Breast epithelium (tissue), 4 donors: ENCODE data around the gene CARD9. TPM values are rescaled to one million over a fixed set of nuclear protein-coding genes. Genes with fewer than 3 reads are reported as not detected.

Experiments used
- DNase-seq, 2 donors: peaks; one replicate each; pipeline ENCODE4 v3.0.0-alpha.2; 2019; ENCODE audit warnings: low spot score in 2 of 2
- H3K27ac ChIP-seq, 2 donors: fragments of 200-600 bp; sonication (generic) in 1 of 2; one replicate each; pipeline ENCODE4 v1.5.1; 2016 to 2019; ENCODE audit warnings: mild to moderate bottlenecking in 1 of 2
- H3K27me3 ChIP-seq, 2 donors: fragments of 200-600 bp; sonication (generic) in 1 of 2; one replicate each; pipeline versions ENCODE4 v1.5.1 to v1.6.0; 2017 to 2019; ENCODE audit warnings: control low read depth in 1 of 2, mild to moderate bottlenecking in 1 of 2
- H3K36me3 ChIP-seq: fragments of 200-600 bp; one replicate; pipeline ENCODE4 v1.5.1; 2019
- H3K4me1 ChIP-seq, 2 donors: fragments of 200-600 bp; sonication (generic); one replicate each; pipeline ENCODE4 v1.5.1; 2016 to 2019; ENCODE audit warnings: control low read depth in 1 of 2
- H3K4me3 ChIP-seq, 3 donors: fragments of 200-600 bp; sonication (generic); 1 replicate in 2 of 3; 2 replicates in 1 of 3; pipeline ENCODE4 v1.5.1; 2016 to 2019; ENCODE audit warnings: mild to moderate bottlenecking in 3 of 3, moderate library complexity in 2 of 3
- H3K9me3 ChIP-seq, 2 donors: fragments of 200-600 bp; sonication (generic) in 1 of 2; one replicate each; pipeline ENCODE4 v1.5.1; 2016 to 2019; ENCODE audit warnings: control low read depth in 1 of 2
- POLR2A ChIP-seq: fragments of 450-650 bp; IDR thresholded peaks from one replicate; pipeline ENCODE4 v1.6.1; 2016; ENCODE audit warnings: antibody characterized with exemption, mild to moderate bottlenecking, moderate library complexity
- POLR2AphosphoS5 ChIP-seq, 3 donors: sonication (generic); formaldehyde crosslinking; IDR thresholded peaks; one replicate each; pipeline ENCODE4 v1.6.1; 2017; ENCODE audit warnings: antibody characterized with exemption in 3 of 3
- intact Hi-C: fragments of 100-400 bp; cut with DNase I; formaldehyde crosslinking; loops from one replicate; pipeline ENCODE4 v1.15.1; 2023; ENCODE audit warnings: low total_unique reads
- total RNA-seq, 3 donors: library from RNA; depleted of rRNA; stranded (reverse); fragments of >200 nt; gene quantifications; one replicate each; pipeline ENCODE4 v1.1.0, GENCODE V29; 2016
- TF ChIP-seq, protein P1 (sequence below), 3 donors: fragments of 450-650 bp; IDR thresholded peaks; one replicate each; pipeline ENCODE4 v1.5.1; 2016 to 2017; ENCODE audit warnings: antibody characterized with exemption in 3 of 3, mild to moderate bottlenecking in 3 of 3, moderate library complexity in 3 of 3

The CARD9 gene
- total RNA-seq, 3 donors from 2014 or later = 3.0 to 7.6 (median 3.3) TPM

- Histone ChIP-seq H3K4me1 (peaks cover 0 to 7% of the 10 kb centered on the region in 2 donors), H3K27me3 (no peaks in the 10 kb centered on the region), H3K9me3 (no peaks in the 10 kb centered on the region), H3K36me3 (no peaks in the 10 kb centered on the region), H3K27ac (no peak overlapping the region), H3K4me3 (no peak overlapping the region)
- TF ChIP-seq, protein P1, sequence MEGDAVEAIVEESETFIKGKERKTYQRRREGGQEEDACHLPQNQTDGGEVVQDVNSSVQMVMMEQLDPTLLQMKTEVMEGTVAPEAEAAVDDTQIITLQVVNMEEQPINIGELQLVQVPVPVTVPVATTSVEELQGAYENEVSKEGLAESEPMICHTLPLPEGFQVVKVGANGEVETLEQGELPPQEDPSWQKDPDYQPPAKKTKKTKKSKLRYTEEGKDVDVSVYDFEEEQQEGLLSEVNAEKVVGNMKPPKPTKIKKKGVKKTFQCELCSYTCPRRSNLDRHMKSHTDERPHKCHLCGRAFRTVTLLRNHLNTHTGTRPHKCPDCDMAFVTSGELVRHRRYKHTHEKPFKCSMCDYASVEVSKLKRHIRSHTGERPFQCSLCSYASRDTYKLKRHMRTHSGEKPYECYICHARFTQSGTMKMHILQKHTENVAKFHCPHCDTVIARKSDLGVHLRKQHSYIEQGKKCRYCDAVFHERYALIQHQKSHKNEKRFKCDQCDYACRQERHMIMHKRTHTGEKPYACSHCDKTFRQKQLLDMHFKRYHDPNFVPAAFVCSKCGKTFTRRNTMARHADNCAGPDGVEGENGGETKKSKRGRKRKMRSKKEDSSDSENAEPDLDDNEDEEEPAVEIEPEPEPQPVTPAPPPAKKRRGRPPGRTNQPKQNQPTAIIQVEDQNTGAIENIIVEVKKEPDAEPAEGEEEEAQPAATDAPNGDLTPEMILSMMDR (IDR thresholded peaks at IDR 0.05) = no peak
- TF ChIP-seq POLR2A (no peak), POLR2AphosphoS5 (IDR thresholded peaks at IDR 0.05) (no peak)
- intact Hi-C loops = no loop called here
- DNase-seq = no peak
Measured at GRCh38 chr9:136366826-136367225, 6.6 kb downstream of the CARD9 start.

DNA sequence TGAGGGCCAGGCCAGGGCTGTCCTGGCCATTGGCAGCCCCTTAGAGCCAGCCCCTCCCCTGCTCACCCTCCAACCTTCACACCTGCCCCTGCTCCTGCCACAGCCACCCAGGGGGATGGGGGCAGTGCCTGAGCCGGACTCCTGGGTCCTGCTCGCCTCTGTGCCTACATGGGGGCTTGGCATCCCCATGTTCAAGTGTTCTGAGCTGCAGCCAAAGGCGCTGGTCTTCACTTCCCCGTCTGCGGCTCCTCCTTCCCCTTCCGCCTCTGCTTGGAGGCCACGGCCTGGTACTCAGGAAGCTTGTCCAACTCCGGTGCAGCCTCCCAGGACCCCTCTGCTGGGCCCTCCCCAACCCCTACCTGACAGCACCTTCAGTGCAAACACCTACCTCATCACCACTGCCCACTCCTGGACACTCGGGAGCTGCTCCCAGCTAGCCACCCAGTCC lies 7.7 kb downstream of the CARD9 start:
- intact Hi-C loops = no loop called here
- TF ChIP-seq, protein P1 (IDR thresholded peaks at IDR 0.05) = no peak
- TF ChIP-seq POLR2AphosphoS5 (IDR thresholded peaks at IDR 0.05) (no peak), POLR2A (no peak)
- no peaks in the 10 kb centered on the region for H3K27me3 ChIP-seq
- H3K36me3 ChIP-seq = no peaks in the 10 kb centered on the region
- no peak overlapping the region for H3K4me3 ChIP-seq
- H3K27ac ChIP-seq = no peak overlapping the region
- DNase-seq = no peak
- peaks cover 3 to 7% of the 10 kb centered on the region in 2 donors for H3K4me1 ChIP-seq
- no peaks in the 10 kb centered on the region for H3K9me3 ChIP-seq

DNA sequence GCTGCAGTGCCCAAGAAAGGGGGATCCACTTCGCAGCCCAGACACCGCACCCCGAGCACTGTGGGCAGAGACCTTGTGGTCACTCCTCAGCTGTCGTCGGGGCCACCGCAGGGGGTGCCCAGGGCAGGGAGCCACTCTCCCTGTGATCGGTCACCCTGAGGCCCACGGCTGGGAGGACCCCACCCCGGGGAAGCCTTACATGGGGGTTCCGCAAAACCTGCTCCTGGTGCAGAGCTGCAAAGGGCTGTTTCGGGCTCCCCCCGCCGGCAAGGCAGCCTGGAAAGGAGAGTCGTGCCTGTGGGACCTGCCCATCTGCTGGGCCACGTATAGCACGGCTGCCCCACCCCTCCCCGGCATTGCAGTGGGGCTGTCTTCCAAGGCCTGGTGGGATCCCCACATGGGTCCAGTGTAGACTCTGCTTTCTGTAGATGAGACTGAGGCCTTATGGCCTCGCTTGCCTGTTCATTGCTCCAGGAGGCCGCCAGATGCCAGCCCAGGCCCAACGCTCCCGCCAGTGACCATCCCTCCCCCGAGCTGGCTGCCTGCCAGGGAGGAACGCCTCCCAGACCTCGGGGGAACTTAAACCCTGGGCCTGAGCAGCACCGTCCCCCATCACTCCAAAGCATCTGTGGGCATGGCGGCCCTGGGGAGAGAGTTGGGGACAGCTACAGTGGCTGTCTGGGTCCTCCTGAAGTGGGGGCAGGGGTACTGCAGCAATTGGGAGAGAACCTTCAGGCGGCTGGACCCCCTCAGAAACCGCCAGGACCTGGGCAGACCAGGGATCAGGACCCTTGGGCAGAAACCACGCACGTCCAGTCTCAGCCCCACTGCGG lies 8.3 kb downstream of the CARD9 start:
- Histone ChIP-seq H3K4me3 (no peak overlapping the region), H3K4me1 (peaks cover 3 to 7% of the 10 kb centered on the region in 2 donors), H3K27me3 (no peaks in the 10 kb centered on the region), H3K27ac (no peak overlapping the region), H3K36me3 (no peaks in the 10 kb centered on the region), H3K9me3 (no peaks in the 10 kb centered on the region)
- intact Hi-C loops = loop anchor here (5.0 kb wide), 1 partner anchor 1287 kb away; no protein-coding TSS in a partner anchor
- TF ChIP-seq POLR2AphosphoS5 (IDR thresholded peaks at IDR 0.05) = no peak
- TF ChIP-seq, protein P1 (IDR thresholded peaks at IDR 0.05) = no peak
- TF ChIP-seq POLR2A = no peak
- DNase-seq = no peak

GRCh38 chr9:136363949-136364748 lies 9.3 kb downstream of the CARD9 start:
- no peaks in the 10 kb centered on the region for H3K36me3 ChIP-seq
- TF ChIP-seq POLR2AphosphoS5 (IDR thresholded peaks at IDR 0.05) = peak in 1 of 3 donors; percentile 1
- no peak for TF ChIP-seq POLR2A
- TF ChIP-seq, protein P1 (IDR thresholded peaks at IDR 0.05) = peak in 1 of 3 donors; percentile 30
- no peak overlapping the region for H3K27ac ChIP-seq
- peak overlapping the region in 2 of 3 donors; percentile 80 to 94 for H3K4me3 ChIP-seq
- H3K4me1 ChIP-seq = peaks cover 3 to 7% of the 10 kb centered on the region in 2 donors
- no peaks in the 10 kb centered on the region for H3K9me3 ChIP-seq
- DNase-seq = no peak
- intact Hi-C loops = loop anchor here (5.0 kb wide), 1 partner anchor 1288 kb away; no protein-coding TSS in a partner anchor
- no peaks in the 10 kb centered on the region for H3K27me3 ChIP-seq
